MM.1S (cell line): ENCODE data around the gene UNC93A.

ENCODE experiments used
- DNase-seq: peaks from one replicate; pipeline ENCODE4 v3.0.0-alpha.2; 2015
- H2AFZ ChIP-seq: fragments of 300-600 bp; sonication (generic); 2 replicates; pipeline ENCODE4 v1.6.0; 2016; ENCODE audit warnings: antibody characterized with exemption, low read length
- H3F3A ChIP-seq: fragments of 300-600 bp; sonication (generic); 2 replicates; pipeline ENCODE4 v1.6.1; 2016; ENCODE audit warnings: mild to moderate bottlenecking, antibody characterized with exemption, low read length, moderate library complexity, mixed read lengths; ENCODE audit not compliant: insufficient read depth
- H3K27ac ChIP-seq: fragments of 300-600 bp; sonication (generic); 2 replicates; pipeline ENCODE4 v1.5.1; 2016; ENCODE audit warnings: mild to moderate bottlenecking, low read length
- H3K27me3 ChIP-seq: fragments of 300-600 bp; sonication (generic); replicated peaks from 2 replicates; pipeline ENCODE4 v1.6.0; 2016; ENCODE audit warnings: low read length; ENCODE audit not compliant: insufficient read depth
- H3K36me3 ChIP-seq: fragments of 300-600 bp; sonication (generic); replicated peaks from 2 replicates; pipeline ENCODE4 v1.6.1; 2016; ENCODE audit warnings: mild to moderate bottlenecking, low read length, mixed read lengths; ENCODE audit not compliant: insufficient read depth
- H3K4me1 ChIP-seq: fragments of 300-600 bp; sonication (generic); 2 replicates; pipeline ENCODE4 v1.6.1; 2016; ENCODE audit warnings: low read length, mixed read lengths
- H3K4me2 ChIP-seq: fragments of 300-600 bp; sonication (generic); 2 replicates; pipeline ENCODE4 v1.6.0; 2016; ENCODE audit warnings: low read depth, low read length
- H3K4me3 ChIP-seq: fragments of 300-600 bp; sonication (generic); 2 replicates; pipeline ENCODE4 v1.5.1; 2016; ENCODE audit warnings: low read length, mixed read lengths
- H3K79me2 ChIP-seq: fragments of 300-600 bp; sonication (generic); 2 replicates; pipeline ENCODE4 v1.6.1; 2016; ENCODE audit warnings: mixed run types, low read length, mixed read lengths
- H3K9ac ChIP-seq: fragments of 300-600 bp; sonication (generic); 2 replicates; pipeline ENCODE4 v1.6.1; 2016; ENCODE audit warnings: low read length, mixed read lengths
- H3K9me2 ChIP-seq: fragments of 300-600 bp; sonication (generic); replicated peaks from 2 replicates; pipeline ENCODE4 v1.6.1; 2016; ENCODE audit warnings: mild to moderate bottlenecking, low read length, mixed read lengths; ENCODE audit not compliant: insufficient read depth
- H3K9me3 ChIP-seq: fragments of 300-600 bp; sonication (generic); replicated peaks from 2 replicates; pipeline ENCODE4 v1.6.1; 2016; ENCODE audit warnings: mild to moderate bottlenecking, low read length, mixed read lengths; ENCODE audit not compliant: insufficient read depth
- H4K20me1 ChIP-seq: fragments of 300-600 bp; sonication (generic); 2 replicates; pipeline ENCODE4 v1.6.1; 2016; ENCODE audit warnings: mild to moderate bottlenecking, low read length, moderate library complexity, mixed read lengths; ENCODE audit not compliant: insufficient read depth
- EZH2 ChIP-seq: fragments of 300-600 bp; sonication (generic); optimal IDR thresholded peaks from 2 replicates; pipeline ENCODE3; 2017; ENCODE audit warnings: low read depth, mild to moderate bottlenecking, antibody characterized with exemption, low read length, mixed read lengths
- EZH2phosphoT487 ChIP-seq: fragments of 300-600 bp; sonication (generic); IDR thresholded peaks from 2 replicates; pipeline ENCODE4 v1.6.1; 2018; ENCODE audit warnings: antibody characterized with exemption, low read length
- TF ChIP-seq, protein P1 (sequence below): fragments of 300-600 bp; sonication (generic); IDR thresholded peaks from 2 replicates; pipeline ENCODE4 v1.5.1; 2016; ENCODE audit warnings: antibody characterized with exemption, low read length, mixed read lengths

UNC93A gene

DNA sequence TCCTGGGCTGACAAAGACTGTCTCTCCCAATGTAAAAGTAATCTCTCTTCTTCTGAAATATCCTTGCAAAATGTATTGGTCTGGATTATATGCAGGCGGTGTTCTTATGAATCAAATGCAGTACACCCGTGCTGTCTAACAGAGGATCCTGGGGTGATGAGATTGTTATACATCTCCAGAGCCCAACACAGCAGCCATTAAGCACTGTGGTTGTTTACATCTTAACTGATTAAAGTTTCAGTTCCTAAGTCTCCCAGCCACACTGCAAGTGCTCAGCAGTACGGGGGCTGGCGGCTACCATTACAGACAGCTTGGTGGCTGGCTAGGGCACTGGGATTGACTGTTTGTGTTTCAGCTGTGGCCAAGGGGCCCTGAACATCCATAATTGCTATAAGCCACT is 7.0 kb downstream of the UNC93A start:
- Histone ChIP-seq H3K9ac (no peak overlapping the region), H3F3A (no peaks in the 10 kb centered on the region), H4K20me1 (no peaks in the 10 kb centered on the region), H3K36me3 (no peaks in the 10 kb centered on the region), H2AFZ (no peak overlapping the region), H3K9me3 (no peaks in the 10 kb centered on the region), H3K27ac (no peak overlapping the region), H3K4me2 (no peak overlapping the region), H3K9me2 (no peaks in the 10 kb centered on the region), H3K4me3 (no peak overlapping the region), H3K4me1 (no peaks in the 10 kb centered on the region), H3K79me2 (no peaks in the 10 kb centered on the region), H3K27me3 (no peaks in the 10 kb centered on the region)
- TF ChIP-seq EZH2phosphoT487: no peak
- TF ChIP-seq, protein P1, sequence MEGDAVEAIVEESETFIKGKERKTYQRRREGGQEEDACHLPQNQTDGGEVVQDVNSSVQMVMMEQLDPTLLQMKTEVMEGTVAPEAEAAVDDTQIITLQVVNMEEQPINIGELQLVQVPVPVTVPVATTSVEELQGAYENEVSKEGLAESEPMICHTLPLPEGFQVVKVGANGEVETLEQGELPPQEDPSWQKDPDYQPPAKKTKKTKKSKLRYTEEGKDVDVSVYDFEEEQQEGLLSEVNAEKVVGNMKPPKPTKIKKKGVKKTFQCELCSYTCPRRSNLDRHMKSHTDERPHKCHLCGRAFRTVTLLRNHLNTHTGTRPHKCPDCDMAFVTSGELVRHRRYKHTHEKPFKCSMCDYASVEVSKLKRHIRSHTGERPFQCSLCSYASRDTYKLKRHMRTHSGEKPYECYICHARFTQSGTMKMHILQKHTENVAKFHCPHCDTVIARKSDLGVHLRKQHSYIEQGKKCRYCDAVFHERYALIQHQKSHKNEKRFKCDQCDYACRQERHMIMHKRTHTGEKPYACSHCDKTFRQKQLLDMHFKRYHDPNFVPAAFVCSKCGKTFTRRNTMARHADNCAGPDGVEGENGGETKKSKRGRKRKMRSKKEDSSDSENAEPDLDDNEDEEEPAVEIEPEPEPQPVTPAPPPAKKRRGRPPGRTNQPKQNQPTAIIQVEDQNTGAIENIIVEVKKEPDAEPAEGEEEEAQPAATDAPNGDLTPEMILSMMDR: no peak
- no peak for TF ChIP-seq EZH2
- no peak for DNase-seq

DNA sequence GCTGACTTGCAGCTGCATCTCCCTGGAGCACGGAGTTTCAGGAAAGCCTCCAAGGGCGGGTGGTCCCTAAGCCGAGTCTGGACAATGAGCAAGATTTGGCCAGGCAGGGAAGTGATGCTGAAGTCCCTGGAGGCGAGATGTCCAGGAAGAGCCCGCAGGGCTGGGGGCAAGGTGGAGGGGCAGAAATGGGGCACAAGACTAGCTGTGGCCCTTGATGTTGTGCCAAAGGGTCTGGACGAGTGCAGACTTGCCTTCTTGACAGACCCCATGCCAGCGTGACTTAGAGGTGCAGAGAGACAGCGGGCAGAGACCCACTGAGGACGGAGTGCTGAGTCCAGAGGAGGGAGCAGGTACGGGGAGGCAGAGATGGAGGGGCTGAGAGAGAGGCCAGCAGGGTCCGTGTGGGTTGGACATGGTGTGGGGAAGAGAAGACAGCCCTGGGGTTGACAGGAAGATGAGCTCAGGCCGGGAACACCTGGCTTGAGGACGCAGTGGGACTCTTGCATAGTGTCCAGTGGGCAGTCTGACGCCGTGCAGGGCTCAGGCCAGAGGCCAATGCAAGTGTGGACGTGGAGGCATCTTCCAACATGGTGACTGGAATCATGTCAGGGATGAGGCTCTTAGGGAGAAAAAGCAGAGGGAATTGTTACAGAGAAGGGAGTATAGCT is 8.7 kb downstream of the UNC93A start:
- no peak for TF ChIP-seq EZH2
- TF ChIP-seq, protein P1: no peak
- TF ChIP-seq EZH2phosphoT487: no peak
- Histone ChIP-seq H3K27me3 (no peaks in the 10 kb centered on the region), H3K4me2 (no peak overlapping the region), H4K20me1 (no peaks in the 10 kb centered on the region), H3F3A (no peaks in the 10 kb centered on the region), H3K9ac (no peak overlapping the region), H3K36me3 (no peaks in the 10 kb centered on the region), H3K79me2 (no peaks in the 10 kb centered on the region), H3K27ac (no peak overlapping the region), H3K4me3 (no peak overlapping the region), H3K4me1 (no peaks in the 10 kb centered on the region), H2AFZ (no peak overlapping the region), H3K9me3 (no peaks in the 10 kb centered on the region), H3K9me2 (no peaks in the 10 kb centered on the region)
- DNase-seq: no peak

DNA sequence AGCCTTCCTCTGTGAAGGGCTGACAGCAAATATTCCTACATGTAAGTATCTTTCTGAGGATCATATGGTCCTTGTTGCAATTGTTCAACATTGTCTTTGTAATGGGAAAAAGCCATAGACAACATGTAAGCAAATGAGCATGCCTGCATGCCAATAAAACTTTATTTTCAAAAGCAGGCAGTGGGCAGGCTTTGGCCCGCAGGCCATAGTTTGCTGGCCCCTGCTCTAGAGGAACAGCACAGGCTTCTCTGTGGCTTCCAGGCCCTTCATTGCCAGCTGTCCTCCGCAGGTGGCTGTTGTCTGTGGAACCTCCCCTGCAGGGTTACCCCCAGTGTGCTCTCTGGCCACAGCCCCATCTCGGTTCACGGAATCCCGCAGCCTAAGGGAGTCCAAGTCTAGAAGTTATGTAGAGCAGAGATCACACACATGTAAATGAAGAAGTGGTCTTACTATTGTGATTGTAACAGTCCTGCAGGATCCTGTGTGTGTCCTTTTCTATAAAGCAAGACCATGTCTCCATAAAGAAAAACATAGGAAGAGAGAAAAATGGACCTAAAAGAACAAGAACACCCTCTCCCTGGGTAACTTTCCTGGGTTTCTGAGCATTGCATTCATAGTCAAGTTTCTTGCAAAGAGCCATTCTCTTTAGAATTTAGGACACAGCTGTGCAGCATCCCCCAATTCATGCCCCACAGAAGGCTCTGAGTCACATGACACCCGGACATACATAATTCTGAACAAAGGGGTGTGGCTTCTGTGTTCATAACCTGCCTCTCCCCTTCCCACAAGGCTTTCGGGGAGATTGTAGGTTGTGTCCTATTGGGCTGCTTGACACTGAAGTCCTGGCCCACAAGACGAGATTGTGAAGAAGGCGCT is 10.0 kb downstream of the UNC93A start:
- H3K27me3 ChIP-seq: no peaks in the 10 kb centered on the region
- H3K9ac ChIP-seq: no peak overlapping the region
- TF ChIP-seq, protein P1: no peak
- no peak for TF ChIP-seq EZH2phosphoT487
- H3K4me1 ChIP-seq: no peaks in the 10 kb centered on the region
- H3K9me2 ChIP-seq: no peaks in the 10 kb centered on the region
- H3K27ac ChIP-seq: no peak overlapping the region
- no peak for DNase-seq
- H3K4me3 ChIP-seq: no peak overlapping the region
- H4K20me1 ChIP-seq: no peaks in the 10 kb centered on the region
- H3K36me3 ChIP-seq: no peaks in the 10 kb centered on the region
- H3F3A ChIP-seq: no peaks in the 10 kb centered on the region
- H3K9me3 ChIP-seq: no peaks in the 10 kb centered on the region
- H3K4me2 ChIP-seq: no peak overlapping the region
- H3K79me2 ChIP-seq: no peaks in the 10 kb centered on the region
- H2AFZ ChIP-seq: no peak overlapping the region
